Stimulated activated CD4-positive, alpha-beta T cell treated with anti-CD3 and anti-CD28 coated beads, Interleukin-1b, Interleukin-23, amount 100 ng/mL, for 24 hours (primary cell): Measurements from ENCODE around the gene MDGA2.

ENCODE experiments used
- DNase-seq, 4 experiments: peaks; one replicate each; pipeline ENCODE4 v3.0.0-alpha.2; 2020; ENCODE audit warnings: low read depth in 4 of 4, low spot score in 1 of 4

MDGA2 gene

DNA sequence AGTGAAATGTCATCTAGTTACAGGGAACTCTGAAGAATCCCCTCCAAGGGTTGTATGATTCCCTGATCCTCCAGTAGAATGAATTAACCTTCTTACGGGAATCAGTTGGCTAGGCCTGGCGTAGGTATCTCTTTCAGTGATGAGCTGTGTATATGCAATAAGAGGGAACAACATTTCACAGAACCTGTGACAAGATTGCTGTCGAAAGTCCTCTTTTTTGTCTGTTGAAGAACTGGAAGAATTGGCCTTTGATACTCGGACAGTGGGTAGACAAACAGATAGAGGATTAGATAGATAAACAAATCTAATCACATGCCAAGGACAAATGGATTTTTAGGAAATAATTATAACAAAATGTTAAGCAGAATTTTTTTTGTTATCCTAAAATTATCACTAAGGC lies 184.6 kb downstream of the MDGA2 start:
- DNase-seq = no peak

- DNase-seq = no peak
Measured at GRCh38 chr14:47490353-47490752, 185.1 kb downstream of the MDGA2 start.

- no peak for DNase-seq
Measured at GRCh38 chr14:47485421-47485820, 190.0 kb downstream of the MDGA2 start.

GRCh38 chr14:47483449-47483848 lies 192.0 kb downstream of the MDGA2 start:
- no peak for DNase-seq

DNA sequence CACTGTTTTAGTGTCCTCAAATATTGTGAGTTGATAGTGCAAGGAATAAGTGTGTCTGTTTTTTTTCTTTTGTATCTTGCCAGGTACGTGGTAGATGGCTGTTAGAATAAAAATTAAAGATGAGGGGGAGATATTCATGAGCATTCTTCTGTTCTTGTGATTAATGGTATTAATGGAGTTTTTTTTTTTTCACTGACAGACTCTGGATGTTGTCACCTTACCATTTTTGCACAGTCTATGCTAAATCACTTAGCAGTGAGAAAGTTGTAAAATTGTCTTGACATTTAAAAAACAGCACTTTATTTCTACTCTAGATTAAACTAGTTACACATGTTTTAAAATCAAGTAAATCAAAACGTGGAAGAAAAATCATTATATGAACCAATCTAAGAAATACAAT lies 204.3 kb downstream of the MDGA2 start:
- DNase-seq = no peak

DNA sequence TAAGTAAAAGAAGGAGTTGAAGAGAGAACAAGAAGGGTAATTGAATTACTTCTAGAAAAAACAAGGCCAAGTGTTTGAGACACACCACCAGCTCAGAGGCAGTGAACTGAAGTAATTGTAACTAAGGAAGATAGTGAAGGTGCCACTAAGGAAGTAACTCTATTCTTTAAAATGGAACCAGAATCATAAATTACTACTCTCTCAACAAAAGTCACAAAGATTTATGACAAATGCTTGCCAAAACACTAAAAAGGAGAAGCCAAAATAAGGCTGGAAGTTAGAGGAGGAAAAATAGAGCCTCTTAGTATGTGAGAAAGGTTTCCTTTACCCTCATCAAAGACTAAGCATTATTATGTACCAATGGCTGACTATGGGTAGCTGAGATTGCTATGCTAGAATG lies 208.5 kb downstream of the MDGA2 start:
- no peak for DNase-seq

DNA sequence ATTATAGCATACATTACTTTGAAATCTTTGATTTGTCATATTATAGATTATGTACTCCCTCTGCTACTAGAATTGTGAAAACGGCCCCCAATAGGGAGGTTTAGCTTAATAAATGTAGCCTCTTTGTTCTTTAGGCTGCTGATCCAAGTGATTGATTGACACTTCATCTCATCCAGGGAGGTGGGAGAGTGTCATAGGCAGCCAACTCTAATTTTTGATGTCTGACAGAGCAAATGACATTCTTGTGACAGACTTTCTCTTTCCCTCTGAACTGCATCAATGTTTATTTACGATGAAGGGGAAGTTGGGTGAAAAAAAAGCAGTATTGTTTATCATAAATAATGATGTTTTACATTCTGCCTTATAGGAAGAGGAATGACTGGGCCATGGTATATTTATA lies 221.4 kb downstream of the MDGA2 start:
- DNase-seq = no peak

DNA sequence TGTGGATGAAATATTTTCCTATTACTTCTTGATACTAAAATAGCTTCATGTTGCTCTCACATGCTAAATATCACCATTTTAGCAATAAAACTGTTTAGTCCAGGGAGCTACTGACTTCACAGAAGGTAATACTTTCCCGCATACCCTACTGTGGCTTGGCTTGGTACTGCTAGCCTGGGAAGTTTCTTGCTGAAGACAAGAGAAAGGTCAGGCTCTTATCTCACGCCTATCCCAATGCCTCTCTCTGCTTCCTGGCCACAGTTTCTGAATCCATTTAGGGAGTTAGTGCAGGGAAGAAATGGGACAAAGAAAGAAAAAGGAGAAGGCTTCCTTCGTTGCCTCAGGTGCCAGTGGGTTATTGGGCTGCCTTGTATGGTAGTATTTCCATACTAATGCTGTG lies 228.3 kb downstream of the MDGA2 start:
- no peak for DNase-seq

- DNase-seq = no peak
Measured at GRCh38 chr14:47442211-47442610, 233.2 kb downstream of the MDGA2 start.

GRCh38 chr14:47439953-47440352 lies 235.5 kb downstream of the MDGA2 start:
- DNase-seq = no peak

GRCh38 chr14:47438650-47439140 lies 236.7 kb downstream of the MDGA2 start:
- DNase-seq = no peak

DNA sequence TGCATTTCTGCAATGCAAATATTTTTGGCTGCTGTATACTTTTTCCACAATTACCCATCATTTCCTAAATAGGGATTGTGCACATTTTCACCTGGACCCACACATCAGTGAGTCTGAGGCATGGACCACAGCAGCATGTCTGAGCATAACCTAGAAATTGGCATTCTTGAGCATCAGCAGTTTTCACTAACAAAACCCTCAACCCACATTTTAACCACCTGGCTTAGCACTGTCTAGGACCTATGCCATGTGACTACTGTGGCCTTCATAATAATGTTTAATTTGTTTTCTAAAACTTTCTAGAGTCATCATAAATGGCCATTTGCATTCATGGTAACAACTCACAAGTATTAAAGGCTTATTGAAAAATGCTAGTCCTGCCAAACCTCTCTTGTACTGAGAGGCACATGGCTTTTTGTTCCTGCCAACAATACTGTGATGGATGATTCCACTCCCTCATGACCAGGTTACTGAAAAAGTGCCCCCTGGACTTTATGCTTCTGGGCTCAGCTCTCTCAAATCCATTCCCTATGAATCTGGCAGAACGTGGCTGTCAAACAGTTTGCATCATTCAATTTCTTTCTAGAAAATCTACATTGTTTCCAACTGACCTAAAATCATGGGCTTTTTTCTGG lies 240.0 kb downstream of the MDGA2 start:
- DNase-seq = no peak

DNA sequence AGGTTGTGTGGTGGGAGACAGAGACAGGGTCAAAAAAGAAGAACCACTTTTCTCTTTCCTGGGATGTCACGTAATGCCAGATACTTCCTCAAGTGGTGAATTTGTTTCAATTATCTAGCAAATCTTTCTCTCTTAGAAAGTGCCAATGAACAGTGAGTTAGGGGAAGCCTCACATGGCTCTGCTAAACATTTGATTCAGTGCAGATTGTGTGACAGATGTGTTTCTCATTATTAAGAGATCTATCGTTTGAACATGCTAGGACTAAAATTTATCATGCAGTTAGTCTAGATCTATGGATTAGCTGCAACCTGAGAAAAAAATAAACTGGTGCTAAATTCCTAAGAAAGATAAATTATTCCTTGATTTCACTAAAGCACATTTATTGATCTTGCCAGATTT lies 247.8 kb downstream of the MDGA2 start:
- DNase-seq = no peak

DNA sequence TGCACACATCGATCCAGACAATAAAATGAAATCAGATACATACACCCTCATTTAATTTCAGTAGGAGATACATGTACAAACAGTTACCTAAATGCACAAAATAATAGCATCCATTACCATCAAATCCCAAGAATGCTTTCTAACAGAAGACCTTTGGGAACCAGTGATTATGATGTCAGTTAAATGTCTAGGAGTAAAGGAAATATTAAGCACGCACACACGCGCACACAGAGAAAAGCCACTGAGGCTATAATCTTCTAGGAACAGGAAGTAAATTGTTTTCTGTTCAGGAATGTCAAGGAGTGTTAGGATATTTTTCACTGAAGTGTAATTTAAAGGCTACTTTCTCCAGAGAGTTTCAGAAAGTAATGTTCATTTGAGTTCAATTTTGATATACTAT lies 250.1 kb downstream of the MDGA2 start:
- DNase-seq = no peak

DNA sequence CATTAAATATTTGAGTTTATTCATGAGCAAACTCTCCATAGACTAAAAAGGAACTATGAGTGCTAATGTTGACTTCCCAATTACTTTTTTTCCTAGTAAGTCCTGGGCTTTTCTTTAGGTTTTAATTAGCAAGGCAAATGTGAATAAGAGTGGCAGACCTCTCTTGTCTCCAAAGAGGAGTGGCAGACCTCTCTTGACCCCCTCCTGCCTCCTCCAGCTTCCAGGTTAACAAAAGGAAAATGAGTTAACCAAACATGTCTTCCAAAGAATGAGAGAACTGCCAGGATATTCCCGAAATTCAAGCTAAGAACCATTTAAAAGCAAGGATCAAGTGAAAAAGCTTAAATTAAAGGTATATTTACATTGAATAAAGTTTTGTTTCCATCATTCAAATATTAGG lies 253.2 kb downstream of the MDGA2 start:
- no peak for DNase-seq

DNA sequence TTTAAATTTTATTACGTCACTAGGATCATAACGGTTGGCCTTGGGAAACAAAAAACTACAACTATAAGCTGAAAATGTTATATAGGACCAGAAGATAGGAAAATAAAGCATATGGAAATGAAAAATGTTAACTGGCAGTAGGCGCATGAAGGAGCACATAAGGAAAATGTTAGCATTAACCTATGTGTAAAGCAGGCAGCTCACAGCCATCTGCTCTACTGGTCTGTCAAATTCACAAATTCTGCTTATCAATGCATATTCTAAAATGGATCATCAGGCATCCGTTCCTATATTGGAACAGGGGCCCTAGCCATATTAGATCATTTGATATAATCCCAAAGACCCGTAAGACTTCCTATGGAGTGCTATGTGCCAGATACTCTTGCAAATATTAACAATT lies 263.9 kb downstream of the MDGA2 start:
- no peak for DNase-seq

DNA sequence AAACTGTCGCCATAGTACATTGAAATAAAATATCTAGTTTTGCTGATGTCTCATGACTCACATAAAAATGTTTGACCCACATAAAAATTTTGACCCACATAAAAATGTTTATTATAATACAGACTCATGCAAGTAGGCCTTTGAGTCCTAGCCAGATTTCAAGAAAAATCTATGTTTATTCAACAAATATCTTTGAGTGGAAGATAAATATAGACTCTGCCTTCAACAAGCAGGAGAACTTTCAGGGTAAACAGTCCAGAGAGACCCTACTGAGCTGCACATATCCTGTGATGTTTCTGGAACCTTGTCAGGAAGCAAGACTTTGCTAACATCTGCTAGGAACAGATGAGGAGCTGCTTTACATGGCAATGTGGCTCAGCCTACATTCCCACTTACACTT lies 283.1 kb downstream of the MDGA2 start:
- no peak for DNase-seq

- DNase-seq = no peak
Measured at GRCh38 chr14:47390831-47391504, 284.4 kb downstream of the MDGA2 start.

DNA sequence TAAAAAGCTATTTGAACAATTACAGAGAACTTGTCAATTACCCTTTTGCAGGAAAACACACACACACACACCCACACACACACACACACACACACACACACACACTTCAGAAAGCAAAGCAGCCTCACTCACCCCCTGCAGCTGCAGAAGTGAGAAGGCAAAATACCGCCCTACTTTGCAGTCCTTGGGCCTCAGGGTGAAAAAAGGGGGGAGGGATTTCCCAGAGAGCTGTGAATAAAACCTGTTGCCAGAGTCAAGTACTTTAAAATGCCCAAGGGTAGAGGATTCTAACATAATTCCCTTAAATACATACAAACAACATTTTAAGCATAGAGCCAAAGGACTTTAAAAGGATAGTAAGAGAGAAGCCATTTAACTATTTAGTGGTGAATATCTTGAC lies 285.9 kb downstream of the MDGA2 start:
- no peak for DNase-seq

GRCh38 chr14:47366006-47366405 lies 309.4 kb downstream of the MDGA2 start:
- DNase-seq = no peak

DNA sequence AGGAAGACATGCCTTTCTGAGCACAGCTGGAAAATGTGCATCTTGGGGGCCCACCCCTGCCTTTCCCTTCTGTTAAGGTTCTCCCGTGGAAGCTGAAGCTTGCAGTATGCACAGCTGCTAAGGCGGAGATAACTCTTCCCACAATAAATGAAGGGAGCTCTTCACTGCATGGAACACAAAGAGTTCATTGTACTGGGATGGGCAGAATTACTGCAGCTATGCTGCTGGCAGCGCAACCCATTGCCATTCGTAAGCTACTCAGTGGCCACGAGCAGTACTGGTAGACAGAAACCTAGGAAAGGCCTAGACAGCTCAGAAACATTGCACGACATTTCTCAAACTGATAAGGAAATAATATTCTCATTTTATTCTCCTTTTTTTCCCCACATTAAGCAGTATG lies 310.2 kb downstream of the MDGA2 start:
- DNase-seq = no peak

DNA sequence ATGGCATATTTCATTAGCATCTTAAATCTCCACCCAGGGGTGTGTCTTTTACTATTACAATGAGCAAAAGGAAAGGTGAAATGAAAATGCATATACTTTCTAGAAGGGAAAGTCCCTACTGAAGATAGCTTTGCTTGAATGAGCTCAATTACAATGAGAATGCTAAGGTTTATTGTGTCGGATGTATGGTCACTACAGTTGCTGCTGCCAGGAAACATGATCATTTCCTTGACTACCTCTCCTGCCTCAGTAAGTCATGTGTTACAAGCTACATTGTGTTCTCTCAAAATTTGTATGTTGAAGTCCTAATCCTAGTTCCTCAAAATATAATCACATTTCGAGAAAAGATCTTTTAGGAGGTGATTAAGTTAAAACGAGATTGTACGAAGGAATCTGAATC lies 322.2 kb downstream of the MDGA2 start:
- no peak for DNase-seq

GRCh38 chr14:47346849-47347248 lies 328.6 kb downstream of the MDGA2 start:
- no peak for DNase-seq
